ENCODE data around the gene TGFBR3. TPM values are rescaled to one million over a fixed set of nuclear protein-coding genes. Genes with fewer than 3 reads are reported as not detected.
A peak's percentile ranks its signal among the peaks of the same experiment; 100 is the strongest.

The TGFBR3 gene
- total RNA-seq, 1 donor from 2014 or later, result 25.8 TPM

GRCh38 chr1:91651661-91652071 is 234.3 kb downstream of the TGFBR3 start:
- peak; percentile 87 for DNase-seq (ENCODE audit: low read depth in 2 of 2)

GRCh38 chr1:91651243-91651642 is 234.7 kb downstream of the TGFBR3 start:
- DNase-seq (ENCODE audit: low read depth in 2 of 2), result no peak

GRCh38 chr1:91650764-91651163 is 235.2 kb downstream of the TGFBR3 start:
- peak in 1 of 2 donors; percentile 96 for DNase-seq (ENCODE audit: low read depth in 2 of 2)

- DNase-seq (ENCODE audit: low read depth in 2 of 2), result peak in 1 of 2 donors; percentile 20
Measured at GRCh38 chr1:91647061-91647460, 238.9 kb downstream of the TGFBR3 start.

- no peak for DNase-seq (ENCODE audit: low read depth in 2 of 2)
Measured at GRCh38 chr1:91645031-91645430, 240.9 kb downstream of the TGFBR3 start.

- no peak for DNase-seq (ENCODE audit: low read depth in 2 of 2)
Measured at GRCh38 chr1:91643431-91643830, 242.5 kb downstream of the TGFBR3 start.

GRCh38 chr1:91640877-91641526 is 244.9 kb downstream of the TGFBR3 start:
- DNase-seq (ENCODE audit: low read depth in 2 of 2), result no peak

- peak; percentile 28 to 80 for DNase-seq (ENCODE audit: low read depth in 2 of 2)
Measured at GRCh38 chr1:91637539-91637994, 248.4 kb downstream of the TGFBR3 start.

- DNase-seq (ENCODE audit: low read depth in 2 of 2), result no peak
Measured at GRCh38 chr1:91635763-91636162, 250.2 kb downstream of the TGFBR3 start.

- no peak for DNase-seq (ENCODE audit: low read depth in 2 of 2)
Measured at GRCh38 chr1:91633438-91633837, 252.5 kb downstream of the TGFBR3 start.

- DNase-seq (ENCODE audit: low read depth in 2 of 2), result no peak
Measured at GRCh38 chr1:91631718-91632330, 254.1 kb downstream of the TGFBR3 start.

GRCh38 chr1:91630803-91631202 is 255.1 kb downstream of the TGFBR3 start:
- no peak for DNase-seq (ENCODE audit: low read depth in 2 of 2)

Other genes with a start within 250 kb of the TGFBR3 start
- gene BRDT, start 63.2 kb upstream of the TGFBR3 start, total RNA-seq, result not detected in 2 replicates
- 3.4 and 5.2 TPM in 2 replicates for gene EPHX4, start 143.8 kb upstream of the TGFBR3 start, total RNA-seq
- gene SETSIP, start 189.3 kb upstream of the TGFBR3 start, total RNA-seq, result under 0.01 and 0.20 TPM in 2 replicates
- 1.3 and 2.4 TPM in 2 replicates for gene BTBD8, start 194.2 kb upstream of the TGFBR3 start, total RNA-seq

Measured in lung microvascular endothelial cell (primary cell).